ENCODE results near the gene NCOA6. TPM values are rescaled to one million over a fixed set of nuclear protein-coding genes. Genes with fewer than 3 reads are reported as not detected.
"Not testable (repeated sequence)": the region's sequence is repeated elsewhere in the genome, so short reads cannot be mapped to it uniquely, and the experiment has no call there.

Gene NCOA6
- total RNA-seq, 2 donors from 2014 or later: 28.9 to 34.9 TPM

GRCh38 chr20:34820805-34821578 lies 4.5 kb downstream of the NCOA6 start:
- H3K4me1 Mint-ChIP-seq (ENCODE audit: low read depth): peaks cover 43% of the 10 kb centered on the region
- no peaks in the 10 kb centered on the region for H3K27me3 Mint-ChIP-seq (ENCODE audit: low read depth)
- H3K36me3 Mint-ChIP-seq (ENCODE audit: insufficient read depth in 2 of 2): peaks cover 0 to 2% of the 10 kb centered on the region in 2 donors
- H3K9me3 Mint-ChIP-seq: no peaks in the 10 kb centered on the region
- no peak overlapping the region for H3K27ac Mint-ChIP-seq
- H3K4me3 Mint-ChIP-seq: no peak overlapping the region
- ATAC-seq (replicated peaks in 1 of 2) (no peak), DNase-seq (no peak)

- no peaks in the 10 kb centered on the region for H3K27me3 Mint-ChIP-seq (ENCODE audit: low read depth)
- H3K4me3 Mint-ChIP-seq: no peak overlapping the region
- no peak overlapping the region for H3K27ac Mint-ChIP-seq
- H3K9me3 Mint-ChIP-seq: no peaks in the 10 kb centered on the region
- H3K36me3 Mint-ChIP-seq (ENCODE audit: insufficient read depth in 2 of 2): no peaks in the 10 kb centered on the region
- H3K4me1 Mint-ChIP-seq (ENCODE audit: low read depth): peaks cover 23% of the 10 kb centered on the region
- DNase-seq (no peak), ATAC-seq (replicated peaks in 1 of 2) (no peak)
Measured at GRCh38 chr20:34817801-34818200, 7.7 kb downstream of the NCOA6 start.

GRCh38 chr20:34817072-34817471 lies 8.4 kb downstream of the NCOA6 start:
- H3K27ac Mint-ChIP-seq: no peak overlapping the region
- no peaks in the 10 kb centered on the region for H3K9me3 Mint-ChIP-seq
- DNase-seq (no peak), ATAC-seq (replicated peaks in 1 of 2) (no peak)
- peaks cover 17% of the 10 kb centered on the region for H3K4me1 Mint-ChIP-seq (ENCODE audit: low read depth)
- H3K36me3 Mint-ChIP-seq (ENCODE audit: insufficient read depth in 2 of 2): no peaks in the 10 kb centered on the region
- H3K27me3 Mint-ChIP-seq (ENCODE audit: low read depth): no peaks in the 10 kb centered on the region
- no peak overlapping the region for H3K4me3 Mint-ChIP-seq

- H3K27ac Mint-ChIP-seq: no peak overlapping the region
- H3K9me3 Mint-ChIP-seq: no peaks in the 10 kb centered on the region
- H3K4me3 Mint-ChIP-seq: no peak overlapping the region
- H3K4me1 Mint-ChIP-seq (ENCODE audit: low read depth): peaks cover 10% of the 10 kb centered on the region
- no peaks in the 10 kb centered on the region for H3K27me3 Mint-ChIP-seq (ENCODE audit: low read depth)
- ATAC-seq (replicated peaks in 1 of 2) (no peak), DNase-seq (no peak)
- H3K36me3 Mint-ChIP-seq (ENCODE audit: insufficient read depth in 2 of 2): no peaks in the 10 kb centered on the region
Measured at GRCh38 chr20:34815636-34816035, 9.8 kb downstream of the NCOA6 start.

GRCh38 chr20:34808583-34808982 lies 16.9 kb downstream of the NCOA6 start:
- DNase-seq (no peak), ATAC-seq (replicated peaks in 1 of 2) (no peak)
- H3K9me3 Mint-ChIP-seq: no peaks in the 10 kb centered on the region
- no peak overlapping the region for H3K27ac Mint-ChIP-seq
- H3K4me1 Mint-ChIP-seq (ENCODE audit: low read depth): no peaks in the 10 kb centered on the region
- H3K4me3 Mint-ChIP-seq: no peak overlapping the region
- H3K36me3 Mint-ChIP-seq (ENCODE audit: insufficient read depth in 2 of 2): peaks cover 0 to 1% of the 10 kb centered on the region in 2 donors
- no peaks in the 10 kb centered on the region for H3K27me3 Mint-ChIP-seq (ENCODE audit: low read depth)

- not testable (repeated sequence) for DNase-seq; ATAC-seq (replicated peaks in 1 of 2); H3K27ac Mint-ChIP-seq; H3K4me3 Mint-ChIP-seq; H3K9me3 Mint-ChIP-seq; H3K27me3 Mint-ChIP-seq (ENCODE audit: low read depth); H3K4me1 Mint-ChIP-seq (ENCODE audit: low read depth); H3K36me3 Mint-ChIP-seq (ENCODE audit: insufficient read depth in 2 of 2)
Measured at GRCh38 chr20:34807944-34808465, 17.4 kb downstream of the NCOA6 start.

- Mint-ChIP-seq H3K36me3 (ENCODE audit: insufficient read depth in 2 of 2) (peaks cover 0 to 1% of the 10 kb centered on the region in 2 donors), H3K9me3 (no peaks in the 10 kb centered on the region), H3K27ac (no peak overlapping the region), H3K4me1 (ENCODE audit: low read depth) (peaks cover 7% of the 10 kb centered on the region), H3K27me3 (ENCODE audit: low read depth) (no peaks in the 10 kb centered on the region), H3K4me3 (no peak overlapping the region)
- ATAC-seq (replicated peaks in 1 of 2) (no peak), DNase-seq (no peak)
Measured at GRCh38 chr20:34806255-34806654, 19.2 kb downstream of the NCOA6 start.

- Mint-ChIP-seq H3K4me3 (no peak overlapping the region), H3K27ac (peak overlapping the region; percentile 64), H3K36me3 (ENCODE audit: insufficient read depth in 2 of 2) (peaks cover 0 to 1% of the 10 kb centered on the region in 2 donors), H3K27me3 (ENCODE audit: low read depth) (no peaks in the 10 kb centered on the region), H3K4me1 (ENCODE audit: low read depth) (peaks cover 25% of the 10 kb centered on the region), H3K9me3 (peaks cover 0 to 1% of the 10 kb centered on the region in 2 donors)
- ATAC-seq (replicated peaks in 1 of 2) (no peak), DNase-seq (no peak)
Measured at GRCh38 chr20:34798871-34799270, 26.6 kb downstream of the NCOA6 start.

GRCh38 chr20:34798328-34798727 lies 27.1 kb downstream of the NCOA6 start:
- Mint-ChIP-seq H3K27ac (no peak overlapping the region), H3K4me3 (no peak overlapping the region), H3K4me1 (ENCODE audit: low read depth) (peaks cover 25% of the 10 kb centered on the region), H3K9me3 (peaks cover 0 to 1% of the 10 kb centered on the region in 2 donors), H3K36me3 (ENCODE audit: insufficient read depth in 2 of 2) (peaks cover 0 to 1% of the 10 kb centered on the region in 2 donors), H3K27me3 (ENCODE audit: low read depth) (no peaks in the 10 kb centered on the region)
- DNase-seq (no peak), ATAC-seq (replicated peaks in 1 of 2) (no peak)

- H3K9me3 Mint-ChIP-seq: peaks cover 0 to 1% of the 10 kb centered on the region in 2 donors
- no peaks in the 10 kb centered on the region for H3K27me3 Mint-ChIP-seq (ENCODE audit: low read depth)
- H3K4me3 Mint-ChIP-seq: no peak overlapping the region
- H3K27ac Mint-ChIP-seq: no peak overlapping the region
- peaks cover 25% of the 10 kb centered on the region for H3K4me1 Mint-ChIP-seq (ENCODE audit: low read depth)
- peaks cover 0 to 1% of the 10 kb centered on the region in 2 donors for H3K36me3 Mint-ChIP-seq (ENCODE audit: insufficient read depth in 2 of 2)
- ATAC-seq (replicated peaks in 1 of 2): no peak
- DNase-seq: no peak
Measured at GRCh38 chr20:34797012-34797995, 28.1 kb downstream of the NCOA6 start.

GRCh38 chr20:34794006-34794585 lies 31.4 kb downstream of the NCOA6 start:
- Mint-ChIP-seq H3K4me1 (ENCODE audit: low read depth) (peaks cover 8% of the 10 kb centered on the region), H3K9me3 (no peaks in the 10 kb centered on the region), H3K4me3 (no peak overlapping the region), H3K27ac (no peak overlapping the region), H3K27me3 (ENCODE audit: low read depth) (no peaks in the 10 kb centered on the region), H3K36me3 (ENCODE audit: insufficient read depth in 2 of 2) (no peaks in the 10 kb centered on the region)
- ATAC-seq (replicated peaks in 1 of 2): no peak
- DNase-seq: no peak

GRCh38 chr20:34792687-34793363 lies 32.6 kb downstream of the NCOA6 start:
- Mint-ChIP-seq H3K27me3 (ENCODE audit: low read depth) (no peaks in the 10 kb centered on the region), H3K36me3 (ENCODE audit: insufficient read depth in 2 of 2) (no peaks in the 10 kb centered on the region), H3K9me3 (no peaks in the 10 kb centered on the region), H3K4me3 (no peak overlapping the region), H3K4me1 (ENCODE audit: low read depth) (no peaks in the 10 kb centered on the region), H3K27ac (no peak overlapping the region)
- DNase-seq (no peak), ATAC-seq (replicated peaks in 1 of 2) (no peak)
